Kasumi-1 (cell line): ENCODE measurements around the gene AP4S1.
A peak's percentile ranks its signal among the peaks of the same experiment; 100 is the strongest.
"Not testable (repeated sequence)": the region's sequence is repeated elsewhere in the genome, so short reads cannot be mapped to it uniquely, and the experiment has no call there.

Experiments
- DNase-seq, 2 experiments: peaks; one replicate each; lab custom pipeline; 2025; lab: John Stamatoyannopoulos, UW

Gene AP4S1

GRCh38 chr14:31042893-31043292 lies 17.4 kb downstream of the AP4S1 start:
- not testable (repeated sequence) for DNase-seq

GRCh38 chr14:31043379-31043778 lies 17.9 kb downstream of the AP4S1 start:
- no peak for DNase-seq

GRCh38 chr14:31045501-31046080 lies 20.1 kb downstream of the AP4S1 start:
- no peak for DNase-seq

GRCh38 chr14:31047503-31047902 lies 22.1 kb downstream of the AP4S1 start:
- DNase-seq, result no peak

GRCh38 chr14:31051023-31051422 lies 25.6 kb downstream of the AP4S1 start:
- DNase-seq, result no peak

GRCh38 chr14:31051511-31051910 lies 26.1 kb downstream of the AP4S1 start:
- no peak for DNase-seq

- DNase-seq, result not testable (repeated sequence)
Observed at GRCh38 chr14:31052905-31053586, 27.6 kb downstream of the AP4S1 start.

- DNase-seq, result no peak
Observed at GRCh38 chr14:31057035-31057434, 31.6 kb downstream of the AP4S1 start.

- DNase-seq, result no peak
Observed at GRCh38 chr14:31057701-31058364, 32.4 kb downstream of the AP4S1 start.

GRCh38 chr14:31059152-31059924 lies 33.9 kb downstream of the AP4S1 start:
- peak; percentile 54 to 74 for DNase-seq

- no peak for DNase-seq
Observed at GRCh38 chr14:31060253-31060875, 34.9 kb downstream of the AP4S1 start.

GRCh38 chr14:31062908-31063307 lies 37.5 kb downstream of the AP4S1 start:
- DNase-seq, result not testable (repeated sequence)

GRCh38 chr14:31068235-31068634 lies 42.8 kb downstream of the AP4S1 start:
- DNase-seq, result no peak

- no peak for DNase-seq
Observed at GRCh38 chr14:31069343-31069742, 43.9 kb downstream of the AP4S1 start.

GRCh38 chr14:31070431-31070830 lies 45.0 kb downstream of the AP4S1 start:
- no peak for DNase-seq

- no peak for DNase-seq
Observed at GRCh38 chr14:31071151-31071550, 45.7 kb downstream of the AP4S1 start.

- no peak for DNase-seq
Observed at GRCh38 chr14:31075144-31075543, 49.7 kb downstream of the AP4S1 start.

GRCh38 chr14:31078766-31079165 lies 53.3 kb downstream of the AP4S1 start:
- DNase-seq, result no peak

GRCh38 chr14:31080056-31080455 lies 54.6 kb downstream of the AP4S1 start:
- no peak for DNase-seq

- no peak for DNase-seq
Observed at GRCh38 chr14:31080484-31080883, 55.0 kb downstream of the AP4S1 start.

GRCh38 chr14:31083781-31084180 lies 58.3 kb downstream of the AP4S1 start:
- DNase-seq, result no peak

- no peak for DNase-seq
Observed at GRCh38 chr14:31084385-31084784, 58.9 kb downstream of the AP4S1 start.
